Right lobe of liver (tissue), 4 donors: Measurements from ENCODE around the gene BICD2.

Experiments
- CTCF ChIP-seq, 4 donors: fragments of 200-600 bp in 3 of 4; fragments of 450-650 bp in 1 of 4; IDR thresholded peaks; one replicate each; pipeline versions ENCODE4 v1.5.1 to v1.8.0; 2016 to 2022; ENCODE audit warnings: antibody characterized with exemption in 4 of 4, mild to moderate bottlenecking in 2 of 4
- POLR2A ChIP-seq: fragments of 450-650 bp; IDR thresholded peaks from one replicate; pipeline ENCODE4 v1.6.1; 2017; ENCODE audit warnings: antibody characterized with exemption, mild to moderate bottlenecking
- donor health status: DM: no; HTN: no; CAD: no.
- donor health status: DM: no; HTN: no; CAD: no.
- donor health status: DM: no; HTN: yes; CAD: no.

- TF ChIP-seq CTCF (IDR thresholded peaks at IDR 0.05) (no peak), POLR2A (no peak)
Observed at GRCh38 chr9:92707530-92707929, 57.1 kb downstream of the BICD2 start.
